GM20431 (cell line): ENCODE measurements around the gene PFKM.
"Not testable (repeated sequence)": the region's sequence is repeated elsewhere in the genome, so short reads cannot be mapped to it uniquely, and the experiment has no call there.

Source experiments
- in situ Hi-C: fragments of 300-500 bp; cut with MseI, MboI; formaldehyde crosslinking; loops from one replicate; pipeline ENCODE4 v1.15.0; 2020; ENCODE audit warnings: low sequenced_read_pairs; ENCODE audit not compliant: unreplicated experiment

The PFKM gene

DNA sequence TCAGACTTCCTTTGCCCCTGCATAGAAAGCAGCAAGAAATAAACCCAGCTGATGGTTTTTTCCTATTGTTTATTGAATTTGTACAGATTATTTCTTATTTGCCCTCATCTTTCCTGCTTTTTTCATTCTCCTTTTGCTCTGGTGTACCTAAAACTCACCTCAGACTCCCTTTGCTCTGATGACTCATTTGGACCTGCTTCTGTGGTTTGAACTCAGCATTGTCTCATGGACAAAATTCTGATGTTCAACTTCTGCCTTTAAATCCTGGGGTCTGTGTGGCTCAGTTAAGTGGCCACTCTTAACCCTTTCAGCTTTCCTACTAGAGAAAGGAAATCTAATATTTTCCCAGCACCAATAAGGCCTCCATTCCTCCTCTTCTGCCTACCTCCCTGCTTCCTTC, 9.7 kb upstream of the PFKM start:
- in situ Hi-C loops = no loop called here

- in situ Hi-C loops = no loop called here
These were observed 8.4 kb upstream of the PFKM start for GRCh38 chr12:48110691-48111311.

- in situ Hi-C loops = not testable (repeated sequence)
These were observed 7.9 kb upstream of the PFKM start for GRCh38 chr12:48111312-48111693.

GRCh38 chr12:48115957-48116356, 3.2 kb upstream of the PFKM start:
- in situ Hi-C loops = no loop called here

GRCh38 chr12:48118284-48118871, 786 bp upstream of the PFKM start:
- in situ Hi-C loops = no loop called here

DNA sequence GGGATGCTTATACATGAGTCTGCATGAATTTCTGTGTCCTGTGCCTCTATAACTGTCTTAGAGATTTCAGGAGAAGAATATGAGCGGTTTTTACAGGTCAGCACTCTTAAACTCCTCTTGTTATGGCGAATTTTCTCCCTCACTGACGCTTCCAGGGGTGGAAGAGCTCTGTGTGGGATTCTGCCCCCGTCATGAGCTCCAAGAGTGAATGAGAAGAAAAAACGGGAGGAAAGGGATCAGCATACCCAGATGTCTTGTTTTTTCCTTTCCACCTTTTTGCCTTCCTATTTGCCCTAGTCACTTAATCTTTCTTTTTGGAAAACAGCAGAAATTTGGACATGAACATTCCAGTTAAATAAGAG, 651 bp downstream of the PFKM start:
- in situ Hi-C loops = no loop called here

GRCh38 chr12:48121522-48121921, 2.4 kb downstream of the PFKM start:
- in situ Hi-C loops = no loop called here

GRCh38 chr12:48122065-48122834, 3.1 kb downstream of the PFKM start:
- in situ Hi-C loops = no loop called here

DNA sequence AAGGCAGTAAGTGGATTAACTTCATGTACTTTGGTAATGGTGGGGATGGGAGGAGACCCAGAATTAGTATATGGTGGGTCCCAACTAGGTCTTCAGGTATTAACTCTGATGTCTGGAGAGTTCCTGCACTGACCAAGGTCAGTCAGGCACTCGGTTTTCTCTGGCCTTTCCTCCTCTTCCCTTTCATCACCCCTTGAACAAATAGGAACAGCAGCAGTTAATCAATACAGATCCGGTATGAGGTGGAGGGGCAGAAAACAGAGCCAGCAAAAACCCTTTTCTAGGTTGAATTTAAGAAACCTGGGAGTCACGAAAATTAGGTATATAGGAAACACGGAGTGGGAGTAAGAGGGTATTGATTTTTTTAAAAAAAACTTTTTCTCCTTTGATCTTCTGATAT, 4.0 kb downstream of the PFKM start:
- in situ Hi-C loops = no loop called here

- in situ Hi-C loops = not testable (repeated sequence)
These were observed 6.4 kb downstream of the PFKM start for GRCh38 chr12:48125542-48125941.

DNA sequence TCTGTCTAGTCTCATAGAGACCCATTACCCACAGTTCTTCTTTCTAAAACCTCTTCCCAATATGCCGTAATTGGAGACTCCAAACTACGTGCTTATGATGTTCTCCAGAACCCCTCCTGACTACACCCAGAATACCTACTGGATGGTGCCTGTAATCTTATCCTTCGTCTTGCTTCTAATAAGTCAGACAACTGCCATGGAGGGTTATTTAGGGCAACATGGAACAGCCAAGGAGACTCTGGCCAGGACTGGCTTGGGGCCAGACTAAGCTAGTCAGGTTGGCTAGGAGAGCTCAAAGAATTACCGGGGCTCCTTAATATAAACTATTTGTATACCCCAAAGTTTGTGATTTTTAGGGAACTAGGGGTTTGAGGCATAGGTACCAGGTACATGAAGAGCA, 6.8 kb downstream of the PFKM start:
- in situ Hi-C loops = no loop called here

DNA sequence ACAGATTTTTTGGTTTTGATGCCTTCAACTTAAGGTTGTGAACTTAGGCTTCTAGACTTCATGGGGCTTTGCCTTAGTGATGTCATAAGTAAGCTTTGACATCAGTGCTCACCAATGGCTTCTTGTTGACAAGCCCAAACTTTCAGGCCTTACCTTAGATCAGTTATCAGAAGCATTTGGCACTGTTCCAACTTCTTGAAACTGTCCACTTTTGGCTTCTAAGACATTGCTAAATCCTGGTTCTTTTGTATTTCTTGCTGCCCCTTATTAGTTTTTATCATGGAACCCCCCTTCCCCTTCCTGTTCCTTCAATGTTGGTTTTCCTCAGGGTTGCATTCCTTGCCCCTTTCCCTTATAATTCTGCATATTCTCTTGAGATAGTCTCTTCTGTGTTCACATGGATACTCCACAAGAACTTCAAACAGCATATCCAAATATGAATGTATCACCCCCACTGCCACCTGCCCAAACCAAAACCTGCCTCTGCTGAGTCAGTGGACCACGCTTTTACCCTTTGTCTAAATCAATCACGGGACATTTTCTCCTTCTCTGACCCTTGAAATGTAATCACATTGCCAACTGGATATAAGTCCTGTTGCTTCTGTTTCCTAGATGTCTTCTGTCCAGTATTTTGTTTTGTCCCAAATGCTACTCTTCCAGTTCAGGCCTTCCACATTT, 7.9 kb downstream of the PFKM start:
- in situ Hi-C loops = no loop called here

- in situ Hi-C loops = no loop called here
These were observed 9.6 kb downstream of the PFKM start for GRCh38 chr12:48128800-48129199.

- in situ Hi-C loops = no loop called here
These were observed 10.2 kb downstream of the PFKM start for GRCh38 chr12:48129376-48129775.

DNA sequence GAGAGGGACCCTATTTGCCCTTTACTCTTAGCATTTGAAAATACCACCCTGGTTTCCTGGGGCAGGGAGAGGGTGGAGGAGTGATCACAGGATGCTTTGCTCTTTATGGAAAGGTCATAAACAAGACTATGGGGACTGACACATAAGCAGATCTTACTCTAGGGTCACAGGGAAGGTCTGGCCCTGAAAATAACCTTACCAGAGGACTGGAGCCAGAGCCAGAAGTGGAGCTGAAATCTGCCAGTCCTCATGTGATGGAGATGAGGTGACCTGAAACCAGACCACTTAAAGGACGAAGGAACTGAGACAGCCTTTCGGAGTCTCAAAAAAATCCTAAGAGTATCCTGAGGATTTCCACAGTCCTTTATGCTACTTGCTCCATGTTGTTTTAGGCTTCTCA, 12.4 kb downstream of the PFKM start:
- in situ Hi-C loops = no loop called here

DNA sequence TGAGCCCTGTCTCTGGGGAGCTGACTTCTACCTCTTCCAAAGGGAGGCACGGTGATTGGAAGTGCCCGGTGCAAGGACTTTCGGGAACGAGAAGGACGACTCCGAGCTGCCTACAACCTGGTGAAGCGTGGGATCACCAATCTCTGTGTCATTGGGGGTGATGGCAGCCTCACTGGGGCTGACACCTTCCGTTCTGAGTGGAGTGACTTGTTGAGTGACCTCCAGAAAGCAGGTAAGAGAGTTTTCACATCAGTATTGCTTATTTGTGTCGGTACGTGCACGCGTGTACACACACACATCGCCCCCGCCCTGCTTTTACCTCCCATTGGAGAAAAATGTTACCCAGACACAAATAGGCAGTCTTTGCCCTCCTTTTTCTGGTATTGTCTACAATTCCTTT, 13.7 kb downstream of the PFKM start:
- in situ Hi-C loops = no loop called here

DNA sequence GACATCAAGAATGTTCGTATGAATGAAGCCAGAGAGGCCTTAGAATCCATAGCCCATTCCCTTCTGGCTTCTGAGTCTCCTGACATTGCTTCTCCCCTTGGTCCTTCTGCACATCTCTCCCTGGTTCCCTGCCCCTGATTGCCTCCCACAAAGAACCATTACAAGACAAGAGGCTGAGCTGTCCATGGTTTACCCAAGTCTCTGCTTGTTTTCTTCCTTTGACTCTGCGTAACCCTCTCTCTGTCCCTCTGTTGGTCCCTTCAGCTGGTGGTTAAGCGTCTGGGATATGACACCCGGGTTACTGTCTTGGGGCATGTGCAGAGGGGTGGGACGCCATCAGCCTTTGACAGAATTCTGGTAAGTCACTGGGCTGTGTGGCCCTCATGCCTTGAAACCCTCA, 15.9 kb downstream of the PFKM start:
- in situ Hi-C loops = no loop called here

GRCh38 chr12:48142818-48143674, 23.9 kb downstream of the PFKM start:
- in situ Hi-C loops = no loop called here

DNA sequence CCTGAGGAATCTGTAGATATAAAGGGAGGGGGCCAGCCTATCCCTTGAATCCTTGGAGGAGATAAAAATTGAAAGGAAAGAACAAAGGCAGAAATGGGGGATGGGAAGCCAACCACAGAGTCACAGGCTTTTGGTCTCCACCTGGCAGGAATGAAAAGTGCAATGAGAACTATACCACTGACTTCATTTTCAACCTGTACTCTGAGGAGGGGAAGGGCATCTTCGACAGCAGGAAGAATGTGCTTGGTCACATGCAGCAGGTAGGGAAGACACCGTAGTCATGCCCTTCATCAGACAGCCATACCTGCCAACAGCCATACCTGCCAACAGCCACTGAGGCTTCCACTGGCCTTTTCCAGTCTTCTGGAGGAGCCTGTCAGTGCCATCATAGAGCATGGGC, 24.7 kb downstream of the PFKM start:
- in situ Hi-C loops = no loop called here

- in situ Hi-C loops = no loop called here
These were observed 26.8 kb downstream of the PFKM start for GRCh38 chr12:48145981-48146380.
